ENCODE results near the gene FBXL19. TPM values are rescaled to one million over a fixed set of nuclear protein-coding genes. Genes with fewer than 3 reads are reported as not detected.

The FBXL19 gene
- total and polyA plus RNA-seq, 2 of the 13 experiments (the other 11 are each of a cell fraction or from before 2014, with no cell fraction given): 6.0 to 13.7 TPM

GRCh38 chr16:30882429-30883310, 40.7 kb upstream of the FBXL19 start (continued):
- TF ChIP-seq LBX2 (CRISPR knock-in tag; IDR thresholded peaks at IDR 0.05; ENCODE audit: borderline replicate concordance): no peak
- TF ChIP-seq ELF1 (CRISPR knock-in tag; IDR thresholded peaks at IDR 0.05): peak; percentile 47; the same call in 1 of the 2 replicates
- TF ChIP-seq ZNF646 (CRISPR knock-in tag; IDR thresholded peaks at IDR 0.05): no peak
- TF ChIP-seq SIN3A (IDR thresholded peaks at IDR 0.05; ENCODE audit: borderline replicate concordance, low read depth, low read length): no peak
- peak; percentile 16; the same call in 1 of the 2 replicates for TF ChIP-seq ZNF362 (CRISPR knock-in tag; IDR thresholded peaks at IDR 0.05; ENCODE audit: borderline replicate concordance)
- no peak for TF ChIP-seq ZNF773 (CRISPR knock-in tag; IDR thresholded peaks at IDR 0.05; ENCODE audit: borderline replicate concordance)
- no peak for TF ChIP-seq DNMT3B (CRISPR knock-in tag; conservative IDR thresholded peaks at IDR 0.05)
- TF ChIP-seq ZNF678 (CRISPR knock-in tag; IDR thresholded peaks at IDR 0.05): no peak
- no peak for TF ChIP-seq KLF13 (CRISPR knock-in tag; IDR thresholded peaks at IDR 0.05)
- peak; percentile 21; the same call in 1 of the 2 replicates for TF ChIP-seq SAP130 (CRISPR knock-in tag; IDR thresholded peaks at IDR 0.05; ENCODE audit: low read depth)
- no peak for TF ChIP-seq CENPBD1 (CRISPR knock-in tag; IDR thresholded peaks at IDR 0.05; ENCODE audit: borderline replicate concordance, low read depth)

Measured in HepG2 (cell line).